Measurements from ENCODE around the gene RHOBTB3.
A peak's percentile ranks its signal among the peaks of the same experiment; 100 is the strongest.

RHOBTB3 gene

GRCh38 chr5:95823738-95824609 is 92.8 kb downstream of the RHOBTB3 start:
- H3K27ac ChIP-seq: peak overlapping the region; percentile 81
- no peak for TF ChIP-seq CTCF (conservative IDR thresholded peaks at IDR 0.05)

GRCh38 chr5:95824747-95825146 is 93.6 kb downstream of the RHOBTB3 start:
- no peak for TF ChIP-seq CTCF (conservative IDR thresholded peaks at IDR 0.05)
- no peak overlapping the region for H3K27ac ChIP-seq

GRCh38 chr5:95825495-95825894 is 94.4 kb downstream of the RHOBTB3 start:
- no peak overlapping the region for H3K27ac ChIP-seq
- TF ChIP-seq CTCF (conservative IDR thresholded peaks at IDR 0.05): no peak

GRCh38 chr5:95826949-95827891 is 96.1 kb downstream of the RHOBTB3 start:
- H3K27ac ChIP-seq: no peak overlapping the region
- no peak for TF ChIP-seq CTCF (conservative IDR thresholded peaks at IDR 0.05)

GRCh38 chr5:95827892-95828246 is 96.7 kb downstream of the RHOBTB3 start:
- TF ChIP-seq CTCF (conservative IDR thresholded peaks at IDR 0.05): no peak
- H3K27ac ChIP-seq: no peak overlapping the region

- TF ChIP-seq CTCF (conservative IDR thresholded peaks at IDR 0.05): no peak
Measured at GRCh38 chr5:95830226-95830625, 99.1 kb downstream of the RHOBTB3 start.

GRCh38 chr5:95832664-95833063 is 101.5 kb downstream of the RHOBTB3 start:
- no peak for TF ChIP-seq CTCF (conservative IDR thresholded peaks at IDR 0.05)
- no peak overlapping the region for H3K27ac ChIP-seq

More at GRCh38 chr5:95830226-95830625, 99.1 kb downstream of the RHOBTB3 start:
- no peak overlapping the region for H3K27ac ChIP-seq
